HCT116 (cell line): Measurements from ENCODE around the gene TMEM217.
A peak's percentile ranks its signal among the peaks of the same experiment; 100 is the strongest.

ENCODE experiments used
- EGR1 ChIP-seq: IDR thresholded peaks from 2 replicates; pipeline ENCODE4 v1.6.1; 2012; ENCODE audit warnings: low read depth
- EZH2 ChIP-seq: fragments of 200-600 bp; sonication (generic); IDR thresholded peaks from 2 replicates; pipeline ENCODE4 v1.6.1; 2017; ENCODE audit warnings: antibody characterized with exemption, mixed run types
- EZH2phosphoT487 ChIP-seq: fragments of 200-600 bp; IDR thresholded peaks from 2 replicates; pipeline ENCODE4 v1.6.1; 2018; ENCODE audit warnings: antibody characterized with exemption, borderline replicate concordance
- JUND ChIP-seq: IDR thresholded peaks from 2 replicates; pipeline ENCODE4 v1.6.1; 2012
- POLR2A ChIP-seq: IDR thresholded peaks from 2 replicates; pipeline ENCODE4 v1.7.0; 2011; ENCODE audit warnings: borderline replicate concordance; ENCODE audit not compliant: insufficient read depth, insufficient read length; ENCODE audit errors: extremely low read depth
- POLR2AphosphoS5 ChIP-seq: IDR thresholded peaks from 2 replicates; pipeline ENCODE4 v1.6.1; 2011; ENCODE audit warnings: mild to moderate bottlenecking, low read depth, low read length, moderate library complexity
- TCF7L2 ChIP-seq: IDR thresholded peaks from 2 replicates; pipeline ENCODE4 v1.7.0; 2011; ENCODE audit warnings: borderline replicate concordance, inconsistent platforms; ENCODE audit not compliant: insufficient read depth, insufficient read length; ENCODE audit errors: extremely low read depth
- ZFX ChIP-seq: fragments of 450-650 bp; IDR thresholded peaks from 2 replicates; pipeline ENCODE4 v1.6.1; 2017
- ZNF274 ChIP-seq: fragments of 200-500 bp; sonication (Bioruptor generic); IDR thresholded peaks from 2 replicates; pipeline ENCODE4 v1.6.1; 2014; ENCODE audit warnings: mild to moderate bottlenecking, low read depth, low read length, inconsistent platforms
- TF ChIP-seq, protein P1 (sequence below), 3 experiments: fragments of 200-600 bp in 1 of 3; sonication (generic) in 1 of 3; IDR thresholded peaks in 2 of 3; conservative IDR thresholded peaks in 1 of 3; 2 replicates each; pipeline ENCODE4 v1.5.1; 2012 to 2017; ENCODE audit warnings: low read depth in 2 of 3, low read length in 2 of 3, antibody characterized with exemption in 1 of 3, borderline replicate concordance in 1 of 3, control low read depth in 1 of 3, mild to moderate bottlenecking in 1 of 3, mixed read lengths in 1 of 3, mixed run types in 1 of 3, moderate library complexity in 1 of 3; ENCODE audit not compliant: insufficient read depth in 1 of 3
- TF ChIP-seq, protein P2 (sequence below): IDR thresholded peaks from 2 replicates; pipeline ENCODE4 v1.6.1; 2011; ENCODE audit warnings: mild to moderate bottlenecking, low read length, moderate library complexity; ENCODE audit not compliant: insufficient replicate concordance; ENCODE audit errors: extremely low read depth
- TF ChIP-seq, protein P3 (sequence below): IDR thresholded peaks from 2 replicates; pipeline ENCODE4 v1.6.1; 2012; ENCODE audit warnings: low read depth

DNA sequence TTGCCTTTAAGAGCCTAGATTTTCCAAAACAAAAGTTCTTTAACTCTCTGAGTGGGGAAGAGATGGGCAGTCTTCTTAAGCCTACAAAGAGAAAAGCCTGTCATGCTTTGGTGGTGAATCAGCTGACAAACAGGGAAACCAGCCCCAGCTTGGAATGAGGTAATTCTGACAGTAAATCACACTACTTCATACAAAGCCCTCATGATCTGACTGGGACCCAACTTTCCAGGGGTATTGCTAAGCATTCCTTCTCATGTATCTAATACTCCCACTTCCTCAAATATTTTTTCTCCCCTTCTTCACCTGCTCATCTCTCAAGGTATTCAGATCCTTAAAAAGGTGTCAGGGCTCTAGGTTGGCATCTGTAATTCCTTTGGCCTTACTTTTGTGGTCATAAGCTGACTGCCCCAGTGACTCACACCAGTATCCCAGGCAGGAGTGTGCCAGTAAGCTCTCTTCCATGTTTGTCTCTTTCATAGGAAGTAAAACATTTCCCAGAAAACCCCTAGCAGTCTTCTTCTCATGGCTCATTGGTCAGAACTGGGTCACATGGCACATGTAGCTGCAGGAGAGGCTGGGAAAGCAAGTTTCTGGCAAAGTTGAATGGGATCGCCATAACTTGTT, 15.4 kb downstream of the TMEM217 start:
- TF ChIP-seq TCF7L2 (no peak), EGR1 (0 out of 2 replicates have a peak, but pooled peaks have one; percentile 23), EZH2 (no peak), EZH2phosphoT487 (no peak), ZNF274 (no peak), POLR2A (no peak), JUND (peak; percentile 76), POLR2AphosphoS5 (peak; percentile 38; the same call in 1 of the 2 replicates), ZFX (no peak)
- TF ChIP-seq, protein P1, sequence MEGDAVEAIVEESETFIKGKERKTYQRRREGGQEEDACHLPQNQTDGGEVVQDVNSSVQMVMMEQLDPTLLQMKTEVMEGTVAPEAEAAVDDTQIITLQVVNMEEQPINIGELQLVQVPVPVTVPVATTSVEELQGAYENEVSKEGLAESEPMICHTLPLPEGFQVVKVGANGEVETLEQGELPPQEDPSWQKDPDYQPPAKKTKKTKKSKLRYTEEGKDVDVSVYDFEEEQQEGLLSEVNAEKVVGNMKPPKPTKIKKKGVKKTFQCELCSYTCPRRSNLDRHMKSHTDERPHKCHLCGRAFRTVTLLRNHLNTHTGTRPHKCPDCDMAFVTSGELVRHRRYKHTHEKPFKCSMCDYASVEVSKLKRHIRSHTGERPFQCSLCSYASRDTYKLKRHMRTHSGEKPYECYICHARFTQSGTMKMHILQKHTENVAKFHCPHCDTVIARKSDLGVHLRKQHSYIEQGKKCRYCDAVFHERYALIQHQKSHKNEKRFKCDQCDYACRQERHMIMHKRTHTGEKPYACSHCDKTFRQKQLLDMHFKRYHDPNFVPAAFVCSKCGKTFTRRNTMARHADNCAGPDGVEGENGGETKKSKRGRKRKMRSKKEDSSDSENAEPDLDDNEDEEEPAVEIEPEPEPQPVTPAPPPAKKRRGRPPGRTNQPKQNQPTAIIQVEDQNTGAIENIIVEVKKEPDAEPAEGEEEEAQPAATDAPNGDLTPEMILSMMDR (IDR thresholded peaks at IDR 0.05 in 2 of 3, conservative IDR thresholded peaks at IDR 0.05 in 1 of 3; ENCODE audit: borderline replicate concordance in 1 of 3, insufficient read depth in 1 of 3, low read depth in 2 of 3, low read length in 2 of 3), result no peak
- TF ChIP-seq, protein P2, sequence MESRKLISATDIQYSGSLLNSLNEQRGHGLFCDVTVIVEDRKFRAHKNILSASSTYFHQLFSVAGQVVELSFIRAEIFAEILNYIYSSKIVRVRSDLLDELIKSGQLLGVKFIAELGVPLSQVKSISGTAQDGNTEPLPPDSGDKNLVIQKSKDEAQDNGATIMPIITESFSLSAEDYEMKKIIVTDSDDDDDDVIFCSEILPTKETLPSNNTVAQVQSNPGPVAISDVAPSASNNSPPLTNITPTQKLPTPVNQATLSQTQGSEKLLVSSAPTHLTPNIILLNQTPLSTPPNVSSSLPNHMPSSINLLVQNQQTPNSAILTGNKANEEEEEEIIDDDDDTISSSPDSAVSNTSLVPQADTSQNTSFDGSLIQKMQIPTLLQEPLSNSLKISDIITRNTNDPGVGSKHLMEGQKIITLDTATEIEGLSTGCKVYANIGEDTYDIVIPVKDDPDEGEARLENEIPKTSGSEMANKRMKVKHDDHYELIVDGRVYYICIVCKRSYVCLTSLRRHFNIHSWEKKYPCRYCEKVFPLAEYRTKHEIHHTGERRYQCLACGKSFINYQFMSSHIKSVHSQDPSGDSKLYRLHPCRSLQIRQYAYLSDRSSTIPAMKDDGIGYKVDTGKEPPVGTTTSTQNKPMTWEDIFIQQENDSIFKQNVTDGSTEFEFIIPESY, result no peak
- TF ChIP-seq, protein P3, sequence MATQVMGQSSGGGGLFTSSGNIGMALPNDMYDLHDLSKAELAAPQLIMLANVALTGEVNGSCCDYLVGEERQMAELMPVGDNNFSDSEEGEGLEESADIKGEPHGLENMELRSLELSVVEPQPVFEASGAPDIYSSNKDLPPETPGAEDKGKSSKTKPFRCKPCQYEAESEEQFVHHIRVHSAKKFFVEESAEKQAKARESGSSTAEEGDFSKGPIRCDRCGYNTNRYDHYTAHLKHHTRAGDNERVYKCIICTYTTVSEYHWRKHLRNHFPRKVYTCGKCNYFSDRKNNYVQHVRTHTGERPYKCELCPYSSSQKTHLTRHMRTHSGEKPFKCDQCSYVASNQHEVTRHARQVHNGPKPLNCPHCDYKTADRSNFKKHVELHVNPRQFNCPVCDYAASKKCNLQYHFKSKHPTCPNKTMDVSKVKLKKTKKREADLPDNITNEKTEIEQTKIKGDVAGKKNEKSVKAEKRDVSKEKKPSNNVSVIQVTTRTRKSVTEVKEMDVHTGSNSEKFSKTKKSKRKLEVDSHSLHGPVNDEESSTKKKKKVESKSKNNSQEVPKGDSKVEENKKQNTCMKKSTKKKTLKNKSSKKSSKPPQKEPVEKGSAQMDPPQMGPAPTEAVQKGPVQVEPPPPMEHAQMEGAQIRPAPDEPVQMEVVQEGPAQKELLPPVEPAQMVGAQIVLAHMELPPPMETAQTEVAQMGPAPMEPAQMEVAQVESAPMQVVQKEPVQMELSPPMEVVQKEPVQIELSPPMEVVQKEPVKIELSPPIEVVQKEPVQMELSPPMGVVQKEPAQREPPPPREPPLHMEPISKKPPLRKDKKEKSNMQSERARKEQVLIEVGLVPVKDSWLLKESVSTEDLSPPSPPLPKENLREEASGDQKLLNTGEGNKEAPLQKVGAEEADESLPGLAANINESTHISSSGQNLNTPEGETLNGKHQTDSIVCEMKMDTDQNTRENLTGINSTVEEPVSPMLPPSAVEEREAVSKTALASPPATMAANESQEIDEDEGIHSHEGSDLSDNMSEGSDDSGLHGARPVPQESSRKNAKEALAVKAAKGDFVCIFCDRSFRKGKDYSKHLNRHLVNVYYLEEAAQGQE, result no peak
